Osteoblast (primary cell): Measurements from ENCODE around the gene MCL1. TPM values are rescaled to one million over a fixed set of nuclear protein-coding genes. Genes with fewer than 3 reads are reported as not detected.
"Not testable (repeated sequence)": the region's sequence is repeated elsewhere in the genome, so short reads cannot be mapped to it uniquely, and the experiment has no call there.

ENCODE experiments used
- DNase-seq: peaks from one replicate; pipeline ENCODE4 v3.0.0; 2011; ENCODE audit warnings: low spot score, mixed read lengths; ENCODE audit not compliant: insufficient read length; ENCODE audit errors: missing footprints
- H2AFZ ChIP-seq: 2 replicates; pipeline ENCODE4 v1.6.0; 2011; ENCODE audit warnings: mild to moderate bottlenecking, low read length
- H3K27ac ChIP-seq: 2 replicates; pipeline ENCODE4 v1.5.1; 2011; ENCODE audit warnings: mild to moderate bottlenecking, low read depth, low read length, moderate library complexity
- H3K27me3 ChIP-seq: 2 replicates; pipeline ENCODE4 v1.6.0; 2012; ENCODE audit warnings: mild to moderate bottlenecking, control low read depth, inconsistent platforms, low read length, moderate library complexity; ENCODE audit not compliant: insufficient read depth
- H3K36me3 ChIP-seq: 2 replicates; pipeline ENCODE4 v1.5.1; 2011; ENCODE audit warnings: mild to moderate bottlenecking, low read length, control low read depth, moderate library complexity; ENCODE audit not compliant: insufficient read depth
- H3K4me1 ChIP-seq: 2 replicates; pipeline ENCODE4 v1.5.1; 2011; ENCODE audit warnings: mild to moderate bottlenecking, low read length, control low read depth, moderate library complexity; ENCODE audit not compliant: insufficient read depth
- H3K4me2 ChIP-seq: 2 replicates; pipeline ENCODE4 v1.6.0; 2011; ENCODE audit warnings: mild to moderate bottlenecking, low read length; ENCODE audit not compliant: insufficient read depth
- H3K4me3 ChIP-seq: fragments of 200-600 bp; sonication (generic); 3 replicates; pipeline ENCODE4 v1.5.1; 2012; ENCODE audit warnings: mild to moderate bottlenecking, low read length, inconsistent platforms; ENCODE audit not compliant: insufficient read depth
- H3K79me2 ChIP-seq: 2 replicates; pipeline ENCODE4 v1.6.0; 2012; ENCODE audit warnings: mild to moderate bottlenecking, low read length, control low read depth, inconsistent platforms; ENCODE audit not compliant: insufficient read depth
- H3K9me3 ChIP-seq: 2 replicates; pipeline ENCODE4 v1.5.1; 2011; ENCODE audit warnings: low read depth, low read length, control low read depth
- H4K20me1 ChIP-seq: 2 replicates; pipeline ENCODE4 v1.6.0; 2012; ENCODE audit warnings: mild to moderate bottlenecking, low read length, control low read depth; ENCODE audit not compliant: insufficient read depth
- CTCF ChIP-seq: IDR thresholded peaks from 2 replicates; pipeline ENCODE4 v1.5.1; 2011; ENCODE audit warnings: mild to moderate bottlenecking, low read depth, low read length, moderate library complexity; ENCODE audit errors: extremely low read depth
- total RNA-seq: library from RNA; depleted of rRNA; stranded (reverse); fragments of >200 nt; gene quantifications from 2 replicates; pipeline ENCODE4 v1.2.3, GENCODE V29; 2012

The MCL1 gene
- total RNA-seq, result 168 and 176 TPM in 2 replicates

GRCh38 chr1:150579110-150579944, at the start of gene MCL1:
Gene MCL1 (minus strand): TSS chr1:150579610. CDS start chr1:150579530, 80 bp downstream.
- TF ChIP-seq CTCF, result no peak
- Histone ChIP-seq H3K36me3 (peaks cover 45% of the 10 kb centered on the region), H2AFZ (peak within 1 kb of the TSS; percentile 75), H3K27me3 (no peaks in the 10 kb centered on the region), H3K4me1 (peaks cover 28% of the 10 kb centered on the region), H3K4me2 (peak within 1 kb of the TSS; percentile 96), H3K27ac (peak within 1 kb of the TSS; percentile 98), H3K9me3 (no peaks in the 10 kb centered on the region), H3K4me3 (peak within 1 kb of the TSS; percentile 99), H3K79me2 (peaks cover 62% of the 10 kb centered on the region), H4K20me1 (peaks cover 48% of the 10 kb centered on the region)
- DNase-seq, result peak; percentile 98

- Histone ChIP-seq H3K79me2 (peaks cover 33% of the 10 kb centered on the region), H2AFZ (peak overlapping the region; percentile 59), H3K27ac (peak overlapping the region; percentile 86), H3K36me3 (peaks cover 34% of the 10 kb centered on the region), H3K27me3 (no peaks in the 10 kb centered on the region), H4K20me1 (peaks cover 3% of the 10 kb centered on the region), H3K4me2 (peak overlapping the region; percentile 90), H3K9me3 (no peaks in the 10 kb centered on the region), H3K4me3 (peak overlapping the region; percentile 80), H3K4me1 (peaks cover 11% of the 10 kb centered on the region)
- TF ChIP-seq CTCF, result no peak
- no peak for DNase-seq
These were observed 49.3 kb upstream of the MCL1 start for GRCh38 chr1:150628766-150629114.

GRCh38 chr1:150627826-150628410, 48.5 kb upstream of the MCL1 start:
- TF ChIP-seq CTCF, result no peak
- no peaks in the 10 kb centered on the region for H3K9me3 ChIP-seq
- H3K79me2 ChIP-seq, result peaks cover 37% of the 10 kb centered on the region
- peak overlapping the region; percentile 90 for H3K4me2 ChIP-seq
- H3K27ac ChIP-seq, result peak overlapping the region; percentile 86
- H3K27me3 ChIP-seq, result no peaks in the 10 kb centered on the region
- H3K4me1 ChIP-seq, result peaks cover 11% of the 10 kb centered on the region
- H3K4me3 ChIP-seq, result peak overlapping the region; percentile 80
- H4K20me1 ChIP-seq, result peaks cover 3% of the 10 kb centered on the region
- H2AFZ ChIP-seq, result no peak overlapping the region
- no peak for DNase-seq
- peaks cover 41% of the 10 kb centered on the region for H3K36me3 ChIP-seq

GRCh38 chr1:150626150-150626549, 46.7 kb upstream of the MCL1 start:
- no peaks in the 10 kb centered on the region for H3K27me3 ChIP-seq
- H2AFZ ChIP-seq, result no peak overlapping the region
- peaks cover 3% of the 10 kb centered on the region for H4K20me1 ChIP-seq
- no peak overlapping the region for H3K27ac ChIP-seq
- peaks cover 41% of the 10 kb centered on the region for H3K79me2 ChIP-seq
- H3K4me1 ChIP-seq, result peaks cover 11% of the 10 kb centered on the region
- DNase-seq, result no peak
- peaks cover 45% of the 10 kb centered on the region for H3K36me3 ChIP-seq
- no peak for TF ChIP-seq CTCF
- H3K4me3 ChIP-seq, result no peak overlapping the region
- H3K9me3 ChIP-seq, result no peaks in the 10 kb centered on the region
- H3K4me2 ChIP-seq, result no peak overlapping the region

GRCh38 chr1:150624546-150624945, 45.1 kb upstream of the MCL1 start:
- not testable (repeated sequence) for H3K27ac ChIP-seq, H3K27me3 ChIP-seq, DNase-seq, H3K9me3 ChIP-seq, H2AFZ ChIP-seq, H4K20me1 ChIP-seq, H3K4me3 ChIP-seq, H3K4me2 ChIP-seq
- Histone ChIP-seq H3K79me2 (peaks cover 48% of the 10 kb centered on the region), H3K4me1 (peaks cover 22% of the 10 kb centered on the region), H3K36me3 (peaks cover 53% of the 10 kb centered on the region)

- Histone ChIP-seq H3K4me1 (peaks cover 26% of the 10 kb centered on the region), H3K36me3 (peaks cover 53% of the 10 kb centered on the region), H3K79me2 (peaks cover 48% of the 10 kb centered on the region)
- H3K4me2 ChIP-seq, H3K9me3 ChIP-seq, H2AFZ ChIP-seq, H3K4me3 ChIP-seq, H3K27me3 ChIP-seq, DNase-seq, H4K20me1 ChIP-seq, H3K27ac ChIP-seq: not testable (repeated sequence)
These were observed 44.7 kb upstream of the MCL1 start for GRCh38 chr1:150624134-150624533.
